Measurements from ENCODE around the gene CADPS2.
"Not testable (repeated sequence)": the region's sequence is repeated elsewhere in the genome, so short reads cannot be mapped to it uniquely, and the experiment has no call there.

The CADPS2 gene

GRCh38 chr7:122691569-122692235, 194.6 kb downstream of the CADPS2 start:
- H3K4me3 ChIP-seq (replicated peaks; ENCODE audit: low read depth, low read length) = no peak overlapping the region
- TF ChIP-seq CTCF (IDR thresholded peaks at IDR 0.05; ENCODE audit: low read length, missing control alignments) = no peak
- no peak for DNase-seq (ENCODE audit: low read depth)

GRCh38 chr7:122689346-122690109, 196.7 kb downstream of the CADPS2 start:
- no peak for TF ChIP-seq CTCF (IDR thresholded peaks at IDR 0.05; ENCODE audit: low read length, missing control alignments)
- H3K4me3 ChIP-seq (replicated peaks; ENCODE audit: low read depth, low read length) = no peak overlapping the region
- DNase-seq (ENCODE audit: low read depth) = no peak

GRCh38 chr7:122688400-122688998, 197.8 kb downstream of the CADPS2 start:
- no peak for DNase-seq (ENCODE audit: low read depth)
- TF ChIP-seq CTCF (IDR thresholded peaks at IDR 0.05; ENCODE audit: low read length, missing control alignments) = no peak
- H3K4me3 ChIP-seq (replicated peaks; ENCODE audit: low read depth, low read length) = no peak overlapping the region

- H3K4me3 ChIP-seq (replicated peaks; ENCODE audit: low read depth, low read length) = no peak overlapping the region
- no peak for TF ChIP-seq CTCF (IDR thresholded peaks at IDR 0.05; ENCODE audit: low read length, missing control alignments)
- DNase-seq (ENCODE audit: low read depth) = no peak
Observed at GRCh38 chr7:122686360-122686878, 199.8 kb downstream of the CADPS2 start.

GRCh38 chr7:122684504-122684903, 201.8 kb downstream of the CADPS2 start:
- no peak for TF ChIP-seq CTCF (IDR thresholded peaks at IDR 0.05; ENCODE audit: low read length, missing control alignments)
- DNase-seq (ENCODE audit: low read depth) = no peak
- no peak overlapping the region for H3K4me3 ChIP-seq (replicated peaks; ENCODE audit: low read depth, low read length)

- H3K4me3 ChIP-seq (replicated peaks; ENCODE audit: low read depth, low read length) = no peak overlapping the region
- TF ChIP-seq CTCF (IDR thresholded peaks at IDR 0.05; ENCODE audit: low read length, missing control alignments) = no peak
- no peak for DNase-seq (ENCODE audit: low read depth)
Observed at GRCh38 chr7:122682815-122683550, 203.3 kb downstream of the CADPS2 start.

GRCh38 chr7:122681186-122681585, 205.1 kb downstream of the CADPS2 start:
- not testable (repeated sequence) for DNase-seq (ENCODE audit: low read depth); H3K4me3 ChIP-seq (replicated peaks; ENCODE audit: low read depth, low read length)

Data from fibroblast of pulmonary artery (primary cell).